CD4-positive, alpha-beta T cell treated with Interleukin-10 for 1 hour (primary cell): ENCODE results near the gene PITPNM3.

Experiments
- DNase-seq: peaks from one replicate; pipeline ENCODE4 v3.0.0-alpha.2; 2020

PITPNM3 gene

GRCh38 chr17:6458460-6458950, 97.8 kb downstream of the PITPNM3 start:
- no peak for DNase-seq

GRCh38 chr17:6457688-6458459, 98.5 kb downstream of the PITPNM3 start:
- DNase-seq, result no peak

GRCh38 chr17:6456914-6457687, 99.3 kb downstream of the PITPNM3 start:
- no peak for DNase-seq

- no peak for DNase-seq
These were observed 100.0 kb downstream of the PITPNM3 start for GRCh38 chr17:6456321-6456720.

GRCh38 chr17:6455321-6455705, 101.0 kb downstream of the PITPNM3 start:
- peak; percentile 56 for DNase-seq

GRCh38 chr17:6454495-6455320, 101.6 kb downstream of the PITPNM3 start:
- no peak for DNase-seq

- no peak for DNase-seq
These were observed 102.9 kb downstream of the PITPNM3 start for GRCh38 chr17:6453279-6454024.

- no peak for DNase-seq
These were observed 103.7 kb downstream of the PITPNM3 start for GRCh38 chr17:6452471-6453266.

GRCh38 chr17:6450926-6451832, 105.2 kb downstream of the PITPNM3 start:
- no peak for DNase-seq

- no peak for DNase-seq
These were observed 107.0 kb downstream of the PITPNM3 start for GRCh38 chr17:6449307-6449706.

- no peak for DNase-seq
These were observed 107.9 kb downstream of the PITPNM3 start for GRCh38 chr17:6448473-6448872.

- no peak for DNase-seq
These were observed 109.7 kb downstream of the PITPNM3 start for GRCh38 chr17:6446516-6447100.

- DNase-seq, result no peak
These were observed 111.6 kb downstream of the PITPNM3 start for GRCh38 chr17:6444571-6445335.

- peak; percentile 90 for DNase-seq
These were observed 112.4 kb downstream of the PITPNM3 start, which contains the start of gene PIMREG for GRCh38 chr17:6443692-6444570. PIMREG (plus strand) TSS chr17:6444455; CDS start chr17:6445111, 656 bp downstream.

- DNase-seq, result no peak
These were observed 113.6 kb downstream of the PITPNM3 start for GRCh38 chr17:6442775-6443174.

- no peak for DNase-seq
These were observed 116.4 kb downstream of the PITPNM3 start for GRCh38 chr17:6439951-6440350.

- DNase-seq, result no peak
These were observed 118.4 kb downstream of the PITPNM3 start for GRCh38 chr17:6437956-6438355.

- no peak for DNase-seq
These were observed 118.9 kb downstream of the PITPNM3 start for GRCh38 chr17:6437466-6437865.
